ENCODE results near the gene EXPH5. TPM values are rescaled to one million over a fixed set of nuclear protein-coding genes. Genes with fewer than 3 reads are reported as not detected.
A peak's percentile ranks its signal among the peaks of the same experiment; 100 is the strongest.

Gene EXPH5
- total RNA-seq, 2 donors from 2014 or later: 2.3 to 2.9 TPM

GRCh38 chr11:108491936-108492335, 101.6 kb downstream of the EXPH5 start:
- Histone ChIP-seq H3K36me3 (replicated peaks in 1 of 2; ENCODE audit: insufficient read depth in 1 of 2, low read depth in 2 of 2) (peaks cover 0 to 2% of the 10 kb centered on the region in 2 donors), H3K4me3 (no peak overlapping the region), H3K4me1 (peaks cover 18% of the 10 kb centered on the region), H3K27me3 (no peaks in the 10 kb centered on the region), H3K27ac (no peak overlapping the region), H3K9me3 (no peaks in the 10 kb centered on the region)
- intact Hi-C loops (cut with DNase I): no loop called here
- no peak for ATAC-seq
- 64 to 84% methylated on average over 3 of the region's 3 CpGs for WGBS, 2 donors
- TF ChIP-seq CTCF (IDR thresholded peaks at IDR 0.05) (no peak), POLR2A (IDR thresholded peaks at IDR 0.05) (no peak)
- no peak for DNase-seq

- intact Hi-C loops (cut with DNase I): no loop called here
- no peaks in the 10 kb centered on the region for H3K9me3 ChIP-seq
- peaks cover 0 to 2% of the 10 kb centered on the region in 2 donors for H3K36me3 ChIP-seq (replicated peaks in 1 of 2; ENCODE audit: insufficient read depth in 1 of 2, low read depth in 2 of 2)
- no peak for TF ChIP-seq CTCF (IDR thresholded peaks at IDR 0.05)
- no peak for TF ChIP-seq POLR2A (IDR thresholded peaks at IDR 0.05)
- no peak for ATAC-seq
- WGBS, 2 donors: 90 to 92% methylated on average over 3 of the region's 3 CpGs
- no peaks in the 10 kb centered on the region for H3K4me1 ChIP-seq
- no peak overlapping the region for H3K27ac ChIP-seq
- H3K4me3 ChIP-seq: no peak overlapping the region
- no peaks in the 10 kb centered on the region for H3K27me3 ChIP-seq
- DNase-seq: no peak
These were observed 106.7 kb downstream of the EXPH5 start for GRCh38 chr11:108486828-108487227.

DNA sequence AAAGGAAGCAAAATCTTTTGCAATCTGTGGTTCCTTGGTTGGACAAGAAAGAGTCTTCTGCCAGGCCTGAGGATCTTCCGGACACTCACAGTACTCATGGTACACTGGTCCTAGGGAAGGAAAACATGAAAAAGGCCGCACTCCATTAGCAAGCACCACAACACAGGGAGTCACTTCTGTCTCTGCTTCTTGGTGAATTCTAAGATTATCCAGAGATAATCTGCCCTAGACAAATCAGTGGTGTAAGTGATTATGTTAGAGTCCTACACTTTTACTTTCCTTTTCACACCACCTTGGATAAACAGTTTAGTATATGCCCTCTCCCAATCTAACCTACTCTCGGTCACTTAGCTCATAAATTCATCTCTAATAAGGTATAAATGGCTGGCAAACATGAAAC, 107.2 kb downstream of the EXPH5 start:
- peaks cover 0 to 2% of the 10 kb centered on the region in 2 donors for H3K36me3 ChIP-seq (replicated peaks in 1 of 2; ENCODE audit: insufficient read depth in 1 of 2, low read depth in 2 of 2)
- intact Hi-C loops (cut with DNase I): no loop called here
- H3K9me3 ChIP-seq: no peaks in the 10 kb centered on the region
- TF ChIP-seq CTCF (IDR thresholded peaks at IDR 0.05) (no peak), POLR2A (IDR thresholded peaks at IDR 0.05) (no peak)
- DNase-seq (no peak), ATAC-seq (no peak)
- H3K27ac ChIP-seq: no peak overlapping the region
- H3K4me1 ChIP-seq: no peaks in the 10 kb centered on the region
- no peaks in the 10 kb centered on the region for H3K27me3 ChIP-seq
- H3K4me3 ChIP-seq: no peak overlapping the region
- 94% methylated on average over 3 of the region's 3 CpGs for WGBS, 2 donors

DNA sequence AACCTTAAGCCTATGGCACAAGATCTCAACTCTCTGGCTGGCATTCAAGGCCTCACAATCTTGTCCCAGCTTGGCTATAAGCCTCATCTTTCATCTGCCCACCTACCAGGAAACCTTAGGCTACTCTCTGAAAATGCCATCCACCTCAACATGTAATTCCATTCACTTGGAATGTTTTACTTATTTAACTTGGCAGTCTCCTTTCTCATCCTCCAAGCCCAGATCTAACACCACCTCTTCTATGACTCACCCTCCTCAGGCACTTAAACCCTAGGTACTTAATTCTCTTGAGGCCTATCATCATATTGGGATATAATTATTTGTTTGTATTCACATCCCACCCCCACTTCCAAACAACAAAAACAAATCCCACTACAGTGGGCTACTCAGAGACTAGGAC, 110.4 kb downstream of the EXPH5 start:
- intact Hi-C loops (cut with DNase I): no loop called here
- Histone ChIP-seq H3K27me3 (no peaks in the 10 kb centered on the region), H3K4me1 (no peaks in the 10 kb centered on the region), H3K4me3 (no peak overlapping the region), H3K27ac (no peak overlapping the region), H3K36me3 (replicated peaks in 1 of 2; ENCODE audit: insufficient read depth in 1 of 2, low read depth in 2 of 2) (peaks cover 0 to 5% of the 10 kb centered on the region in 2 donors), H3K9me3 (no peaks in the 10 kb centered on the region)
- DNase-seq: no peak
- no peak for ATAC-seq
- TF ChIP-seq POLR2A (IDR thresholded peaks at IDR 0.05) (no peak), CTCF (IDR thresholded peaks at IDR 0.05) (no peak)

DNA sequence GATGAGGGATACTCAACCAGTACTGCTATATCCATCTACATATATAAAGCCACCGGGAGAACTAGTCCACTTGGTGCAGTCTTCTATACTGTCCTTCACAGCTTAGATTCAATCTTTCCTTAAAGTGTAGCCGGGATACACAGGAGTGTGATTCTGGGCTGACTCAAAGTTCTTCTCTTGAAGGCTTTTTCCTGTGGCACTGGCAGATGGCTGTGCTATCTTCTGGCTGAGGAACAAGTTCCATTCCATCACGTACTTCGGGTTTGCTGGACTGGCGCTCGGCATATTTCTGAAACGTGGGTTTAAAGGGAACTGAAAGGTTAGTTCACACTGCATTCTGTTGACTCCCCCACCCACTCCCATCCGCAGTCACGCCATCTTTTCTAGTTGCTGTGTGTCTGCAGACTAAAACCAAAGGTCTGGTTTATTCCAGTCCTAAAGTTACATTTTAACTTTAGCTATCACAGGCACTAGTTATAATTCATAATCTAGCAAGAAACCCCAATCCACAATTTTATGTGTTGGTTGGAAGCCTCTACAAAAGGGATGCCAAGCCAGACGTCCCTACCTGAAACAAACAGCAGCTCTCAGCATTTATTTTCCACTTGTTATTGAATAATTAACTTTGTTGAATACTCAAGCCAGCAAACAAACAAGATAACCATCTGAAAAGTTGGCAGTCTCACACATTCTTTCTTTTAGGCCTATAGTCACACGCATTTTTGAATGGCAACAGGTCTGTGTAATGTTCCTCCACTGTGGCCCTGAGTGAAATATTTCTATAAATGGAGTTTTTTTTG, 118.7 kb downstream of the EXPH5 start:
- no peaks in the 10 kb centered on the region for H3K27me3 ChIP-seq
- H3K36me3 ChIP-seq (replicated peaks in 1 of 2; ENCODE audit: insufficient read depth in 1 of 2, low read depth in 2 of 2): peaks cover 3 to 5% of the 10 kb centered on the region in 2 donors
- TF ChIP-seq POLR2A (IDR thresholded peaks at IDR 0.05) (no peak), CTCF (IDR thresholded peaks at IDR 0.05) (no peak)
- H3K27ac ChIP-seq: peak overlapping the region; percentile 46 to 76 (median 60)
- H3K4me3 ChIP-seq: no peak overlapping the region
- ATAC-seq: peak; percentile 91
- H3K9me3 ChIP-seq: no peaks in the 10 kb centered on the region
- H3K4me1 ChIP-seq: peaks cover 18% of the 10 kb centered on the region
- DNase-seq: peak in 3 of 4 donors; percentile 19 to 40 (median 21)
- 25 to 42% methylated on average over 11 of the region's 11 CpGs for WGBS, 2 donors
- intact Hi-C loops (cut with DNase I): no loop called here

All from body of pancreas (tissue), 4 donors.